ENCODE measurements around the gene MYO7A. TPM values are rescaled to one million over a fixed set of nuclear protein-coding genes. Genes with fewer than 3 reads are reported as not detected.

The MYO7A gene
- total and polyA plus RNA-seq, 2 of the 8 experiments (the other 6 are each of a cell fraction or from before 2014, with no cell fraction given): 1.5 to 1.9 TPM

GRCh38 chr11:77139201-77139600 lies 11.2 kb downstream of the MYO7A start (continued):
- TF ChIP-seq, protein P1, sequence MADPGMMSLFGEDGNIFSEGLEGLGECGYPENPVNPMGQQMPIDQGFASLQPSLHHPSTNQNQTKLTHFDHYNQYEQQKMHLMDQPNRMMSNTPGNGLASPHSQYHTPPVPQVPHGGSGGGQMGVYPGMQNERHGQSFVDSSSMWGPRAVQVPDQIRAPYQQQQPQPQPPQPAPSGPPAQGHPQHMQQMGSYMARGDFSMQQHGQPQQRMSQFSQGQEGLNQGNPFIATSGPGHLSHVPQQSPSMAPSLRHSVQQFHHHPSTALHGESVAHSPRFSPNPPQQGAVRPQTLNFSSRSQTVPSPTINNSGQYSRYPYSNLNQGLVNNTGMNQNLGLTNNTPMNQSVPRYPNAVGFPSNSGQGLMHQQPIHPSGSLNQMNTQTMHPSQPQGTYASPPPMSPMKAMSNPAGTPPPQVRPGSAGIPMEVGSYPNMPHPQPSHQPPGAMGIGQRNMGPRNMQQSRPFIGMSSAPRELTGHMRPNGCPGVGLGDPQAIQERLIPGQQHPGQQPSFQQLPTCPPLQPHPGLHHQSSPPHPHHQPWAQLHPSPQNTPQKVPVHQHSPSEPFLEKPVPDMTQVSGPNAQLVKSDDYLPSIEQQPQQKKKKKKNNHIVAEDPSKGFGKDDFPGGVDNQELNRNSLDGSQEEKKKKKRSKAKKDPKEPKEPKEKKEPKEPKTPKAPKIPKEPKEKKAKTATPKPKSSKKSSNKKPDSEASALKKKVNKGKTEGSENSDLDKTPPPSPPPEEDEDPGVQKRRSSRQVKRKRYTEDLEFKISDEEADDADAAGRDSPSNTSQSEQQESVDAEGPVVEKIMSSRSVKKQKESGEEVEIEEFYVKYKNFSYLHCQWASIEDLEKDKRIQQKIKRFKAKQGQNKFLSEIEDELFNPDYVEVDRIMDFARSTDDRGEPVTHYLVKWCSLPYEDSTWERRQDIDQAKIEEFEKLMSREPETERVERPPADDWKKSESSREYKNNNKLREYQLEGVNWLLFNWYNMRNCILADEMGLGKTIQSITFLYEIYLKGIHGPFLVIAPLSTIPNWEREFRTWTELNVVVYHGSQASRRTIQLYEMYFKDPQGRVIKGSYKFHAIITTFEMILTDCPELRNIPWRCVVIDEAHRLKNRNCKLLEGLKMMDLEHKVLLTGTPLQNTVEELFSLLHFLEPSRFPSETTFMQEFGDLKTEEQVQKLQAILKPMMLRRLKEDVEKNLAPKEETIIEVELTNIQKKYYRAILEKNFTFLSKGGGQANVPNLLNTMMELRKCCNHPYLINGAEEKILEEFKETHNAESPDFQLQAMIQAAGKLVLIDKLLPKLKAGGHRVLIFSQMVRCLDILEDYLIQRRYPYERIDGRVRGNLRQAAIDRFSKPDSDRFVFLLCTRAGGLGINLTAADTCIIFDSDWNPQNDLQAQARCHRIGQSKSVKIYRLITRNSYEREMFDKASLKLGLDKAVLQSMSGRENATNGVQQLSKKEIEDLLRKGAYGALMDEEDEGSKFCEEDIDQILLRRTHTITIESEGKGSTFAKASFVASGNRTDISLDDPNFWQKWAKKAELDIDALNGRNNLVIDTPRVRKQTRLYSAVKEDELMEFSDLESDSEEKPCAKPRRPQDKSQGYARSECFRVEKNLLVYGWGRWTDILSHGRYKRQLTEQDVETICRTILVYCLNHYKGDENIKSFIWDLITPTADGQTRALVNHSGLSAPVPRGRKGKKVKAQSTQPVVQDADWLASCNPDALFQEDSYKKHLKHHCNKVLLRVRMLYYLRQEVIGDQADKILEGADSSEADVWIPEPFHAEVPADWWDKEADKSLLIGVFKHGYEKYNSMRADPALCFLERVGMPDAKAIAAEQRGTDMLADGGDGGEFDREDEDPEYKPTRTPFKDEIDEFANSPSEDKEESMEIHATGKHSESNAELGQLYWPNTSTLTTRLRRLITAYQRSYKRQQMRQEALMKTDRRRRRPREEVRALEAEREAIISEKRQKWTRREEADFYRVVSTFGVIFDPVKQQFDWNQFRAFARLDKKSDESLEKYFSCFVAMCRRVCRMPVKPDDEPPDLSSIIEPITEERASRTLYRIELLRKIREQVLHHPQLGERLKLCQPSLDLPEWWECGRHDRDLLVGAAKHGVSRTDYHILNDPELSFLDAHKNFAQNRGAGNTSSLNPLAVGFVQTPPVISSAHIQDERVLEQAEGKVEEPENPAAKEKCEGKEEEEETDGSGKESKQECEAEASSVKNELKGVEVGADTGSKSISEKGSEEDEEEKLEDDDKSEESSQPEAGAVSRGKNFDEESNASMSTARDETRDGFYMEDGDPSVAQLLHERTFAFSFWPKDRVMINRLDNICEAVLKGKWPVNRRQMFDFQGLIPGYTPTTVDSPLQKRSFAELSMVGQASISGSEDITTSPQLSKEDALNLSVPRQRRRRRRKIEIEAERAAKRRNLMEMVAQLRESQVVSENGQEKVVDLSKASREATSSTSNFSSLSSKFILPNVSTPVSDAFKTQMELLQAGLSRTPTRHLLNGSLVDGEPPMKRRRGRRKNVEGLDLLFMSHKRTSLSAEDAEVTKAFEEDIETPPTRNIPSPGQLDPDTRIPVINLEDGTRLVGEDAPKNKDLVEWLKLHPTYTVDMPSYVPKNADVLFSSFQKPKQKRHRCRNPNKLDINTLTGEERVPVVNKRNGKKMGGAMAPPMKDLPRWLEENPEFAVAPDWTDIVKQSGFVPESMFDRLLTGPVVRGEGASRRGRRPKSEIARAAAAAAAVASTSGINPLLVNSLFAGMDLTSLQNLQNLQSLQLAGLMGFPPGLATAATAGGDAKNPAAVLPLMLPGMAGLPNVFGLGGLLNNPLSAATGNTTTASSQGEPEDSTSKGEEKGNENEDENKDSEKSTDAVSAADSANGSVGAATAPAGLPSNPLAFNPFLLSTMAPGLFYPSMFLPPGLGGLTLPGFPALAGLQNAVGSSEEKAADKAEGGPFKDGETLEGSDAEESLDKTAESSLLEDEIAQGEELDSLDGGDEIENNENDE (IDR thresholded peaks at IDR 0.05; ENCODE audit: insufficient replicate concordance, low read length): no peak
- no peak for TF ChIP-seq USF2 (IDR thresholded peaks at IDR 0.05; ENCODE audit: low read length)
- TF ChIP-seq, protein P2, sequence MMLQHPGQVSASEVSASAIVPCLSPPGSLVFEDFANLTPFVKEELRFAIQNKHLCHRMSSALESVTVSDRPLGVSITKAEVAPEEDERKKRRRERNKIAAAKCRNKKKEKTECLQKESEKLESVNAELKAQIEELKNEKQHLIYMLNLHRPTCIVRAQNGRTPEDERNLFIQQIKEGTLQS (IDR thresholded peaks at IDR 0.05; ENCODE audit: insufficient read depth, low read depth, low read length): no peak
- TF ChIP-seq CBX8 (IDR thresholded peaks at IDR 0.05; ENCODE audit: borderline replicate concordance, low read depth, low read length): no peak
- no peak for TF ChIP-seq POU5F1 (IDR thresholded peaks at IDR 0.05; ENCODE audit: low read depth, low read length)
- TF ChIP-seq SP1 (IDR thresholded peaks at IDR 0.05; ENCODE audit: low read depth, low read length): no peak
- no peak for TF ChIP-seq KDM5A (IDR thresholded peaks at IDR 0.05; ENCODE audit: low read length)
- TF ChIP-seq SAP30 (IDR thresholded peaks at IDR 0.05; ENCODE audit: insufficient read depth, insufficient replicate concordance, low read length): no peak
- TF ChIP-seq CBX5 (IDR thresholded peaks at IDR 0.05; ENCODE audit: low read depth, low read length): no peak
- TF ChIP-seq TCF12 (IDR thresholded peaks at IDR 0.05; ENCODE audit: low read depth, low read length): no peak
